Neural crest cell (in vitro differentiated cells): ENCODE data around the gene BACH2. TPM values are rescaled to one million over a fixed set of nuclear protein-coding genes. Genes with fewer than 3 reads are reported as not detected.

Source experiments
- DNase-seq: peaks from one replicate; pipeline ENCODE4 v3.0.0; 2021; ENCODE audit warnings: low read depth, mixed read lengths, low spot score
- H3K27ac Mint-ChIP-seq: one replicate; pipeline ENCODE4 v1.8.0; 2021; ENCODE audit warnings: mild to moderate bottlenecking, mixed read lengths; ENCODE audit not compliant: unreplicated experiment
- H3K27me3 Mint-ChIP-seq: 2 replicates; pipeline ENCODE4 v1.8.0; 2021; ENCODE audit warnings: low read depth, mild to moderate bottlenecking, mixed read lengths
- H3K36me3 Mint-ChIP-seq: 2 replicates; pipeline ENCODE4 v1.8.0; 2021; ENCODE audit warnings: low read depth, mild to moderate bottlenecking, mixed read lengths
- H3K4me1 Mint-ChIP-seq: 2 replicates; pipeline ENCODE4 v1.8.0; 2021; ENCODE audit warnings: mixed read lengths
- H3K4me3 Mint-ChIP-seq: one replicate; pipeline ENCODE4 v1.8.0; 2021; ENCODE audit warnings: mild to moderate bottlenecking, mixed read lengths
- H3K9me3 Mint-ChIP-seq: 2 replicates; pipeline ENCODE4 v1.8.0; 2021; ENCODE audit warnings: mixed read lengths
- CTCF ChIP-seq: fragments of 200-600 bp; sonication (generic); conservative IDR thresholded peaks from 2 replicates; pipeline ENCODE4 v1.5.0; 2021; ENCODE audit warnings: antibody characterized with exemption, mild to moderate bottlenecking
- total RNA-seq: library from RNA; stranded (reverse); gene quantifications from 2 replicates; pipeline ENCODE4 v1.2.1, GENCODE V29; 2021

The BACH2 gene
- total RNA-seq, 1 donor from 2014 or later = 13.1 TPM

- Mint-ChIP-seq H3K4me1 (peaks cover 6% of the 10 kb centered on the region), H3K36me3 (peaks cover 26% of the 10 kb centered on the region), H3K27me3 (no peaks in the 10 kb centered on the region), H3K9me3 (peaks cover 9% of the 10 kb centered on the region), H3K27ac (peak overlapping the region; percentile 15), H3K4me3 (no peak overlapping the region)
- DNase-seq = no peak
- no peak for TF ChIP-seq CTCF
Measured at GRCh38 chr6:90274451-90275030, 22.1 kb downstream of the BACH2 start.

- Mint-ChIP-seq H3K27me3 (no peaks in the 10 kb centered on the region), H3K27ac (no peak overlapping the region), H3K4me1 (peaks cover 6% of the 10 kb centered on the region), H3K36me3 (peaks cover 26% of the 10 kb centered on the region), H3K4me3 (no peak overlapping the region), H3K9me3 (peaks cover 9% of the 10 kb centered on the region)
- DNase-seq = no peak
- no peak for TF ChIP-seq CTCF
Measured at GRCh38 chr6:90273863-90274262, 22.8 kb downstream of the BACH2 start.

GRCh38 chr6:90272895-90273294 lies 23.7 kb downstream of the BACH2 start:
- peaks cover 9% of the 10 kb centered on the region for H3K9me3 Mint-ChIP-seq

DNA sequence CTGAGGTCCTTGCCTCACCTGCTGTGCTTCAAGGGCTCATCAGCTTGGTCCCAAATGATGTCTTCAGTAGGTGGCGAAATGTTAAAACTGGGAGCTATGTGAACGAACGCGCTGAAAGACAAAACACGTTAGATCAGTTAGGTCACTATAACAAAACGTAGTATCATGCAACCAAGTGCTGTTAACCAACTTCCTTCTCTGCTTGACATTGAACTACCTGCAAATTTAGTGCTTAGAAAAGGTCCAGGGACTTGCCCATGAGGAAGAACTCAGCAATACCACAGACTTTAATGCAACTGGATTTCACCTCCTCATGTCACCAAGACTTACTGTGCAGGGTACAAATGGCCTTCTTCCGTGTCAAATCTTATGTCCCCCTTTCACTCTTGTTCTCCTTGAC lies 24.8 kb downstream of the BACH2 start:
- no peak for TF ChIP-seq CTCF
- peaks cover 13% of the 10 kb centered on the region for H3K4me1 Mint-ChIP-seq
- peaks cover 9% of the 10 kb centered on the region for H3K9me3 Mint-ChIP-seq
- H3K4me3 Mint-ChIP-seq = no peak overlapping the region
- H3K36me3 Mint-ChIP-seq = peaks cover 30% of the 10 kb centered on the region
- DNase-seq = no peak
- H3K27ac Mint-ChIP-seq = no peak overlapping the region
- no peaks in the 10 kb centered on the region for H3K27me3 Mint-ChIP-seq

More at GRCh38 chr6:90272895-90273294, 23.7 kb downstream of the BACH2 start:
- H3K4me1 Mint-ChIP-seq = peaks cover 6% of the 10 kb centered on the region
- no peak overlapping the region for H3K4me3 Mint-ChIP-seq
- no peaks in the 10 kb centered on the region for H3K27me3 Mint-ChIP-seq
- TF ChIP-seq CTCF = no peak
- no peak for DNase-seq
- peaks cover 26% of the 10 kb centered on the region for H3K36me3 Mint-ChIP-seq
- no peak overlapping the region for H3K27ac Mint-ChIP-seq

GRCh38 chr6:90269334-90269733 lies 27.3 kb downstream of the BACH2 start:
- Mint-ChIP-seq H3K27ac (no peak overlapping the region), H3K27me3 (no peaks in the 10 kb centered on the region), H3K9me3 (peaks cover 9% of the 10 kb centered on the region), H3K36me3 (peaks cover 30% of the 10 kb centered on the region), H3K4me1 (peaks cover 8% of the 10 kb centered on the region), H3K4me3 (no peak overlapping the region)
- no peak for TF ChIP-seq CTCF
- no peak for DNase-seq
